ENCODE results near the gene PIGB. TPM values are rescaled to one million over a fixed set of nuclear protein-coding genes. Genes with fewer than 3 reads are reported as not detected.
A peak's percentile ranks its signal among the peaks of the same experiment; 100 is the strongest.
"Not testable (repeated sequence)": the region's sequence is repeated elsewhere in the genome, so short reads cannot be mapped to it uniquely, and the experiment has no call there.

PIGB gene
- polyA plus RNA-seq (2013, experiment 1 of 2; ENCODE audit: insufficient read length), result 11.8 TPM
- 10.6 TPM for polyA plus RNA-seq (2013, experiment 2 of 2; ENCODE audit: insufficient read length)

DNA sequence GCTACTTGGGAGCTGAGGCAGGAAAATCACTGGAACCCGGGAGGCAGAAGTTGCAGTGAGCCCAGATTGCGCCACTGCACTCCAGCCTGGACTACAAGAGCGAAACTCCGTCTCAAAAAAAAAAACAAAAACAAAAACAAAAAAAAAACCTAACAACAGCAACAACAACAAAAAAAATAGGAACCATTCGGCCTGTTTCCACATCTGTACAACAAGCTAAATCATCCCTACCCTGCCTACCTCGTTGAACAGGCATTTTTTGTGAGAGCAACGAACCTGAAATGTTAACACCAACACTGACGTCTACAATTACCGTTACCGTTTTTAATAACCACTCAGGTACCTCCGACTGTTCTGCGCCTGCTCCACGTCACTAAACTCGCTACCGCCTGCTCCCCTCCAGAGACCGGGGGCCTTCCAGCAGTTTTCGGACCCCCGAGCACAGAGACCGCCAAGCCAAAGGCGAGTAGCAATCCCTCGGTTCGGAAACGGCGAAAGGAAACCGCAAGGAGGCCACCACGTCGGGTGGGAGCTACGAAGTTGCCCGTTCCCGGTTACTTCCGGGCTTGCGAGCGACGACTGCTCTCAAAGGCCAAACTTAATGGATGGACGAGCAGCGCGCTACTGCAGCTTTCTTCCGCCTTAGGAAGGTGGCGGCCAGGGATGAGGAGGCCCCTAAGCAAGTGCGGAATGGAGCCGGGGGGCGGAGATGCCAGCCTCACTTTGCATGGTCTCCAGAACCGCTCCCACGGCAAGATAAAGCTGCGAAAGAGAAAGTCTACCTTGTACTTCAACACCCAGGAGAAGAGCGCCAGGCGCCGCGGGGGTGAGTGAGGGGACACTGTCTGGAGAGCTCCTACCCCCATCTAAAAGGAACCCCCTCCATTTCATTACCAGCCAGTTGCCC lies at the start of gene PIGB, which contains the start of gene PIGBOS1:
Gene PIGB (plus strand): TSS at position 635 of the 907 bp plus-strand sequence. CDS start 29 bp downstream, at position 664.
Gene PIGBOS1 (minus strand): TSS at position 536 of the 907 bp plus-strand sequence. CDS start 1,331 bp downstream, outside the sequence.
- DNase-seq, result peak; percentile 89

GRCh38 chr15:55270291-55270690 lies 48.7 kb upstream of the PIGB start:
- no peak for DNase-seq

GRCh38 chr15:55276324-55276723 lies 42.7 kb upstream of the PIGB start:
- no peak for DNase-seq

DNA sequence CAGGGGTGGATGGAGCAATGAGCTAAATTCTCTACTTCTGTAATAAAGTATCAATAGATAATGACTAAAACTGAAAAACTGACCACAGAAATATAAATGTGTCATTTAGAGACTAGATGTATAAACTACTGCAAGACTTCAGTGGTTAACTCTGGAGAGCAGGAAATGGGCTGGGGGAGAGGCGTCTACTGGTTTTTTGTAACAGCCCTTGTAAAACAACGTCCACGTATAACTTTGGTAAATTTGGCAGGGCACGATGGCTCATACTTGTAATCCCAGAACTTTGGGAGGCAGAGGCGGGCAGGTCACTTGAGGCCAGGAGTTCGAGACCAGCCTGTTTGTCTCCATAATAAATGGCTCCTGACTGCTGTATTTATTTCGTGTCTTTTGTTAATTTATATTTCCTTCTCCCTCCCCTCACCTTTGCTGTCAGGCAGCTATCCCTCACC lies 41.9 kb upstream of the PIGB start:
- peak; percentile 54 for DNase-seq

- DNase-seq, result no peak
Measured at GRCh38 chr15:55277715-55278114, 41.3 kb upstream of the PIGB start.

DNA sequence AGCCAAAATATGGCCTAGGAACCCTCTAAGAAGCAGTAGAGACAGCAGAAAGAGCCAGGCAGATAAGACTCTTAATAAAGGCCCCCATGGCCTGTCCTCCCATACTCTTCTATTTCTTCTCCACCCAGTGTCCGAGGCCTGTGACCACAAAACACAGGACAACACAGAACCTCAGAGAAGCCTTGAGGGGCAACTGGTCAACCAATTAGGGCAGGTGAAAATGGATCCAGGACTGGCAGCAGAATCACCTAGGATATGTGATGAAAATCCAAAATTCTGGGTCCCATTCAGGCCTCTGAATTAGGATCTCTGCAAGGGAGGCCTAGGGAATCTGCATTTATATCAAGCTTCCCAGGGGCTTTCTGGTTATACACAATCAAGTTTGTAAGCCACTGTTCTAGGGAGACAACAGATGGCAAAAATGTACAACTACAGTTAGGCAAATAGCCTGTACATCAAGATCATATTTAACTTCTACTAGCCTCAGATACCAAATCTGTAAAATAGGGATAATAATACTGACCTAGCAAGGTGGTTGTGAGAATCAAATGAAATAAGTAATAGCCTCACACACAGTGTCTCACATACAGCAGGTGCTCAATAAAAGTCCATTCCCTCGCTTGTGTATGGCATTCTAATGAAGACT lies 39.8 kb upstream of the PIGB start:
- DNase-seq, result no peak

DNA sequence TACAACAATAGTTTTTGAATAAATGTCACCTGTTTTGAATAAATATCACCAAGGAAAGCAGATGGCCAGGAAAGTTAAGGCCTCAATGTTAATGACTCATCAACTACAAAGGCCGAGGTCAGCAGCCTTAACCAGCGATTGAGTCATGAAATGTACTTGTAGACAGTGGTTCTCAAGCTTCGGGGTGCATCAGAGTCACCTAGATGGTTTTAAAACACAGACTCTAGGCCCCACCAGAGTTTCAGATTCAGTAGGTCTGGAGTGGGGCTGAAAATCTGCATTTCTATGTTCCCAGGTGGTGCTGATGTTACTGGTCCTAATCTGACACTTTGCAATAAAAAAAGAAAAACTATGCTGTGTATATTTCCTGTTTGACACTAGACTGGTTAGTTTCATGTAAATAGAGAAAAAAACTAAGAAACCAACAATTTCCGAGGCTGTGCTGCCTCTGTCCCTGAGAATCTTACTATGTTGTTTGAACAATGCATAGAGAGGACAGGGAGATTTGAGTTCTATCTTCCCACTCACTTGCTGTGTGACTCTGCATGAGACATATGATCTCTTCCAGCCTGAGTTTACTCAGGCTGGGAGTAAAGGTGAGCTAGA lies 39.2 kb upstream of the PIGB start:
- peak; percentile 83 for DNase-seq

DNA sequence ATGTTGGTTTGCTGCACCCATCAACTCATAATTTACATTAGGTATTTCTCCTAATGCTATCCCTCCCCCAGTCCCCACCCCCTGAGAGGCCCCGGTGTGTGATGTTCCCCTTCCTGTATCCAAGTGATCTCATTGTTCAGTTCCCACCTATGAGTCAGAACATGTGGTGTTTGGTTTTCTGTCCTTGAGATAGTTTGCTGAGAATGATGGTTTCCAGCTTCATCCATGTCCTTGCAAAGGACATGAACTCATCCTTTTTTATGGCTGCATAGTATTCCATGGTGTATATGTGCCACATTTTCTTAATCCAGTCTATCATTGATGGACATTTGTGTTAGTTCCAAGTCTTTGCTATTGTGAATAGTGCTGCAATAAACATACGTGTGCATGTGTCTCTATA lies 38.4 kb upstream of the PIGB start:
- not testable (repeated sequence) for DNase-seq

GRCh38 chr15:55281517-55282228 lies 37.3 kb upstream of the PIGB start:
- no peak for DNase-seq

DNA sequence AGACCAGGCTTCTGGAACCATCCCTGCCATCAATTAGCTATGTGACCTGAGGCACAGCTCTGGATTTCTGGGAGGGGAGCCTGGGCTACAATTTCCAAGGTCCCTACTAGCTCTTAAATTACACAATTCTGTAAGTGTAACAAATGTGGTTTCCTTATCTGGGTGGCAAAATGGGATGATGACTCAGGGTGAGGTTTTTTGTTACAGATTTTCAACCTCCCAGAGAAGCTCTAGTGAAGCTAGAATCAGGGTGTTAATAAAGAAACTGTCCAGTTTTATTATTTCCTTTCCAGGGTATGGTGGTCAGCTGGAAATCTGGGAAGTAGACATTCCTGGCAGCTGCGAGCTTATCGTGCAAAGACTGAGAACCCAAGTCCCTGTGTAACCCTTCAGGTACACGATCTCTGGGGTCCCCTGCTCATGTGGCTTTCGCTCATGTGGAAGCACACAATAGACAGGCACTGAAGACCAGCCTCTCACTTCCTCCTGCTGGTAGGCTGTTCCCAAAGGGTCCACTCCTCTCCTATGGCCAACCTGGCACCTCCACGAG lies 36.7 kb upstream of the PIGB start:
- DNase-seq, result peak; percentile 71

GRCh38 chr15:55283379-55284147 lies 35.5 kb upstream of the PIGB start:
- DNase-seq, result no peak

- DNase-seq, result no peak
Measured at GRCh38 chr15:55284426-55284825, 34.6 kb upstream of the PIGB start.

DNA sequence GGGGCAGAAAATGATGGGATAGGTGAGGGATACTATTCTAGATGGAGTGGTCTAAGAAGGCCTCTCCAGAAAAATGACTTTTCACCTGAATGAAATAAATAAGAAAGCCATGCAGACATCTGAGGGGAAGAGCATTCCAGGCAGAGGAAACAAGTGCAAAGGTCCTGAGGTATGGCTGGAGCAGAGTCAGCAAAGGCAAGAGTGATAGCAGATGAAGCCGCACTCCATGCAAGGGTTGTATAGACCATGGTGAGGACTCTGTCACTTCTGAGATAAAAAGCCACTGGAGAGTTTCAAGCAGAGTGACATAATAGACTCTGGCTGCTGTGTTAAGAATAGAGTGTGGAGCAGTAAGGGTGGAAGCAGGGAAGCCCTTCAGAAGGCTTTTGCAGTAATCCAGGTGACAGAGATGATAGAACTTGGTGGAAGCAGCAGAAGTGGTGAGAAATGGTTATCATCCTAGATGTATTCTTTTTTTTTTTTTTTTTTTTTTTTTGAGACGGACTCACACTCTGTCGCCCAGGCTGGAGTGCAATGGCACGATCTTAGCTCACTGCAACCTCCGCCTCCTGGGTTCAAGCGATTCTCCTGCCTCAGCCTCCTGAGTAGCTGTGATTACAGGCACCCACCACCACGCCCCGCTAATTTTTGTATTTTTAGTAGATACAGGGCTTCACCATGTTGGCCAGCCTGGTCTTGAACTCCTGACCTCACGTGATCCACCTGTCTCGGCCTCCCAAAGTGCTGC lies 32.4 kb upstream of the PIGB start:
- DNase-seq, result not testable (repeated sequence)

- DNase-seq, result no peak
Measured at GRCh38 chr15:55288006-55288717, 30.9 kb upstream of the PIGB start.

DNA sequence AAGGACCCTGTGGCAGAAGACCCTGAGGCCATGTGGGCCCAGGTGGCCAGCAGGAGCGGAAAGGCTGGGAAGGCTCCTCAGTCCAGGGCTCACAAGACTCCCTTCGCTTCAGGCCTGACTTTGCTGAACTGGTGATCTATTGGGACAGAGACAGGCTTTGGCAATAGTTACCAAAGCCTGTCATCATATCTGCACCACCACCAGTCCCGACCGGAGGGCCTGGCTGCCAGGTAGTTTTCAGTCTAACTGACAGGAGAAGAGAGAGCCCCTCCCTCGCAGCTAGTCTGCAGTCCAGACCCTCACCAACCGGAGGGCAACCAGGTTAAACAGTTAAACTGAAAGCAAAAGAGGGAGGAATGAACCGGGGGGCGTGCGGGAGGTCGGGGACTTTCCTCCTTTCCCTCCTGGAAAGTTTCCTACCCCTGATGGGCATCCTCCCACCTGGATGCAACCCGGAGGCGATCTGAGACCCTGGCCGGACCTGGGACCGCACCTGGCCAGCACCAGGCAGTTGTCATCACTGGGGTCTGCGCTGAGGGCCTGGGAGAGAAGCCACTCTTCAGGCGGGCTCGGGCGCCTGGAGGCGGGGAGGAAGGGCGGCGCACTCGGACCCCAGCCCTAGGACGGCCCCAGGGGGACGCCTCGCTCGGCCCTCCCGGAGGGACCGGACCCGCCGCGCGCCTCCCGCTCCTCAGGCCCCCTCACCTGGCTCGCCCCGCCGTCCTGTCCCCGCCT lies 29.8 kb upstream of the PIGB start:
- DNase-seq, result peak; percentile 14

DNA sequence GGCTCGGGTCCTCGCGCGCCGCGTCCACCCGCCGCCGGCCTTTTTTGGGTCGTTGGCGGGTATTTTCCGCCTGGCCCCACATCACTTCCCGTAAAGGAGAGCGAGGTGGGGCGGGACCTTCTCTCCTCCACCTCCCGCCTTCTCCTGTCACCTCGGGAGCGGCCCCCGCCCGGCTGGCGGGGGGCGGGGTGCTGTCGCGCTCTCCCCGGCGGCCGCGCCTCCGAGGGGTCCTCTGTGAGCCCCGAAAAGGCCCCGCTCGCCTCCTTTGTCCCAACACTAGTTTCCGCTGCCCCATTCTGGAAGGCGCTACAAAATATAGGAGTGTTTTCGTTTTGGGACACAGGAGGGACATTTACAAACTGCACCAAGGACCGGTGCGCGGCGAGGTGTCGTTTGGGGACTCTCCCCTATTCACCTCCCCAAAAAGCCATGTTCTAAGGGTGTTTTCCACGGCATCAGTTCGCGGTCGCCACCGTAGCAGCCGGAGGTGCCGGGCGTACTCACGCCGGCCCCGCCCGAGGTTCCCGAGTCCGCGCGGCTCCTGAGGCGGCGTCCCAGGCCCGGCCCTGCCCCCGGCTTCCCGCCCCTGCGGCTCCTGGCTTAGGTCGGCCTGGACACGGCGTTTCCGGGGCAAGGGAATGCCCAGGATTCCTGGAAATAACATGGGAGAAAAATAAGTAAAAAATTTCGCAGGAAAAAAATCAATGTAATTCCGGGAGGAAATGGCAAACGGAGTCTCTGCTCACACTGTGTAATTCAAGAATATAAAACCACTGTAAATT lies 29.1 kb upstream of the PIGB start, which contains the start of gene RAB27A:
Gene RAB27A (minus strand): TSS at position 68 of the 782 bp plus-strand sequence. CDS start 54,879 bp downstream, outside the sequence.
- DNase-seq, result peak; percentile 66

DNA sequence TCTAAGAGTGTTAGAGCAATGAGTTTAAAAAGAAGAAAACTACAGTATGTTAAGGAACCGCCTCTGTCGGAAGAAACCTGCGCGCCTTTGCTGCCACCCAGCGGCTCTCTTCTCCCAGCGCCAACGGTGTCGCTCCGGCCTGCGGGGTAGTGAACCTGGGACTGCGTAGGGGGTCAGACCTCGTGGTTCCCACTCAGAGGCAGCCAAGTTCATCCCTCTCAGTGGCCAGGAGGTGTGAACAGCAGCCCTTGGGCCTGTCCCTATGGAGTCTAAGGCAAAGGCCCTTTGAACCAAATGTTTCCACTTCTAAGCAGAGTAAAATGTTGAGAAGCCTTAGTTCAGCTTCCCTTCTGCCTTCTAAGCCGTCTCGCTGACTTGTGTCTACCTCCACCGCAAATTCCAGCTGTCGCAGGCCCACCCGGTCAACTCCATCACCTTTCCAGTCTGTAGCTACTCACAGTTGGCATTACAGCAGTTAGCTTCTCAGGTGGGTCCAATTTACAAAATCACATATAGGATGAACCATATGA lies 28.4 kb upstream of the PIGB start:
- peak; percentile 80 for DNase-seq

- no peak for DNase-seq
Measured at GRCh38 chr15:55297315-55297714, 21.7 kb upstream of the PIGB start.
